Measurements from ENCODE around the gene IDH3A.

Gene IDH3A

DNA sequence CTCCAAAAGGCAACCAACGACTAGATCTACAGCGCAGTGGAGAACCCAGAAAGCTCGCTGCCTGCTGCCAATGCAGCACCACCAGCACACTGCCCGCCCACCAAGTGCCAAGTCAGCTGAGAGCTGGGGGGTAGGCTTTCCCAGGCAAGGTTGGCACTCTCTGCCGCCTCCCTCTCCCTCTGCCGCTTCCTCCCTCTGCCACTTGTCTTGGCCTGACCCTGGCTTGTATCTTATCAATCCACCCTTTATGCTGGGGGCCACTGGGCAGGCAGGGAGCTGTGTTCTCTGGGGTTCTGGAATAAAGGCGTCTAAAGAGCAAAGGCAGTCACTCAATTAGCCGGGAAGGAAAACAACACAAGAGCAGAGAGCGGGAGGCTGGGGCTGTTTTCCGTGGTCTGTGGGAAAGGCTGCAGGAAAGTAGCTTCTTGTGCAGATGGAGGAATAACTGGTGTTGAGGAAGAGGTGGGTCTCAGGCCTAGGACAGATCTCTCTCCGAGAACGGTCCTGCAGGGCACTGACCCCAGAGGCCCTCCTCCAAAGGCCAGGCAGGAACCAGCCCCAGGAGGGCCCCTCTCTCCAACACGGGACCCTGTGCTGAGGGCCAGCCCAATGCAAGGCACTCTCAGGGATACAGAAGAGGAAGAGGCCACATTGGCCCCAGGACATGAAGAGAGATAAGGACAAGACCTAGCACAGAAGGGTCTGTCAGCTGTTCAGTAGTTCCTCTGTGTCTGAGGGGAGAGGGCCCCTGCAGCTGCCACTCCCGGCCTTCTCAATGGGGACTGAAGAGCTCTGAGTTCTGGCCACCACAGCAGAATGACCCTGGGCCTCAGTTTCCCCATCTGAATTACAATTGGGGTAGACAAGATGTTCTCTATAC is 54.4 kb downstream of the IDH3A start:
- no peak for DNase-seq (ENCODE audit: low read depth in 2 of 2)

DNA sequence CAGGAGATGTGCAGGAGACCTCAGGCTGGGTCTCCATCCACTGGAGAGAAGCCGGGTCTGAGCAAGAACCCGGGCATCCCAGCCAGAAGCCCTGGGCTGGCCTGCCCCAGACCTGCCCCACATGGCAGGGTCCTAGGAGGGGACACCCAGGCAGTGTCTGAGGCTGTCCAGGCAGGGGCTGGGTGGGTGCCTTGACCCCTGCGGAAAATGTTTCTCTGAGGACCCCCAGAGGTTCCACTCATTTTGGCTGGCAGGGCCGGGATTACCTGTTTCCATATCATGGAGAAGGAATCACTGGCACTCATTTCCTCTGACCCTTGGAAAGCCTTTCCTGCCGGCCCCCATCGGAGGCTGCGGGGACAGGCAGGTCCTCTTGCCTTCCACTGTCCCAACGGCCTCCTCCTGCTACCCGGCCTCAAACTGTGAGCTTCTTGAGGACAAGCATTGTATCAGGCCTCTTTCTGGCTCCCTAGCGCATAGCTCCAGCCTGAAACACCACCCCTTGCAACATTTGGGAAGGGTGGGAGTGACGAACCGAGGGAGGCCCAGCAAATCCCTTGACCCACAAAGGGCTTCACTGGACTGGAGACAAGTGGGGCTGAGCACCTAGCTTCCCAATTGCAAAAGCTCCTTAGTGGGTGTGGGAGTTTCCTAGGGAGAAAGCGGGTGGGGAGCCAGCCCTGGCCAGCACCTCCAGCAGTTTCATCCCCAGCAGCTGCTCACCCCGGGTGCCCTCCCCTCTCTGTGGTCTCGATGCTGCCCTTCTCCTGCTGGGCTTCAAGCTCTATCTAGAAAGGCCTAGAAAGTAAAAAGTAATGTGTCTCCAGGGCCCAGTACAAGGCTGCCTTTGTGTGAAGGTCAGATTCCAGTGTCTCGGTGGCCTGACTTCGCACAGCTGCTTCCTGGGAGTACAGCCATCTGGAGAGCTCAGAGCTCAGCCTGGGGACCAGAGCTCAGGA is 55.5 kb downstream of the IDH3A start:
- no peak for DNase-seq (ENCODE audit: low read depth in 2 of 2)

GRCh38 chr15:78205337-78205736 is 56.2 kb downstream of the IDH3A start:
- DNase-seq (ENCODE audit: low read depth in 2 of 2), result no peak

DNA sequence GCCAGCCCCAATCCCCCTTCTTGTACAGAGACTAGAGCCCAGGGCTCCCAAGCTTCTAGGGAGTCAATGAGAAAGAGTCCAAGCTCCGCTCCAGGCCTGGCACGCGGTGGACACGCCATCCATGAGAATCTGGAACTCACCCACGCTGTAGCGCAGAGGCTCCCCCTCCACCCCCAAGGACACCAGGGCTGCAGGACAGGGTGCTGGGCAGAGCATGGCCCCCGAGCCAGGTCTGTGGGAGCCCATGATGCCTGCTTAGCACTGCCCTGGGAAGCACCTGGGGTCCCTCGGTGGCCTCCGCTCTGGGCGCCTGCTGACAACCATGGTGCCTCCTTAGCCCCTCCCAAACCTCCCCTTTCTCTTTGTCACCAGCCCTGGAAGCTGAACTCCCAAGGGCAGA is 56.7 kb downstream of the IDH3A start:
- DNase-seq (ENCODE audit: low read depth in 2 of 2), result no peak

DNA sequence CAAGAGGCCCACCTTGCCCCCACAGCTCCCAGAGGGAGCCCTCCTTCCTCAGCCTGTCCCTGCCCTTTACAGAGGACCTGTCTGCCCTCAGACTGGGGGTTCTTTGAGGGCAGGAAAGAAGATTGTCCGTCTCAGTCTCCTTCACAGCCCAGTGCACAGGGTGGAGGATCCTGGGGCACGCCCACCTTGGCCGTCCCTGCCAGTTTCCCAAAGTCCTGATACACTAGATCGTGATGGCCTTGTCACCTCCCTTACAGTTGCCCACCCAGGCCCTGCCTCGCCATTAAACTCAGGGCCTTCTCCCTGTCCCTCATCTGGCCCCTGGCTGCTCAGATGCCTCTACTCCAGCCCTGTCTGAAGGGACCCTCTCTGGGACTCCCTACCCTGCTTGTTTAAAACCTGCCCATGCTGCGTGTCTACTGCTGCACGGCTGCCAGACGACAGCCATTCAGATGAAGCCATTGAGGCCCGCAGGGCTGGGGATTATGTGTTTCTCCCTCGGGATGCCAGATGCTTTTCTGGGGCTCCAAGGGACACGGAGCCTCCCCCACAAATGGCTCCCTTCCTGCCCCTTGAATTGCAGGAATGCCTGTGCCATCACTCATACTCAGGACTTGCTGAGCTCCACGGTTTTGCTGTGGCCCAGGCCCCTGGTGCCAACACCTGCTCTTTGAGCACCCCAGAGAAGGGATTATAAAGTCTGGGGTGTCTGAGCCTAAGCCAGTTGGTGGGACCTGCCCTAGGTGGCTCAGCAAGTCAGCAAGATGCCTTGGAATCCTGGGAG is 57.4 kb downstream of the IDH3A start:
- peak; percentile 8 to 9 for DNase-seq (ENCODE audit: low read depth in 2 of 2)

- DNase-seq (ENCODE audit: low read depth in 2 of 2), result no peak
These were observed 57.9 kb downstream of the IDH3A start for GRCh38 chr15:78207110-78207458.

GRCh38 chr15:78207641-78208340 is 58.6 kb downstream of the IDH3A start:
- no peak for DNase-seq (ENCODE audit: low read depth in 2 of 2)

DNA sequence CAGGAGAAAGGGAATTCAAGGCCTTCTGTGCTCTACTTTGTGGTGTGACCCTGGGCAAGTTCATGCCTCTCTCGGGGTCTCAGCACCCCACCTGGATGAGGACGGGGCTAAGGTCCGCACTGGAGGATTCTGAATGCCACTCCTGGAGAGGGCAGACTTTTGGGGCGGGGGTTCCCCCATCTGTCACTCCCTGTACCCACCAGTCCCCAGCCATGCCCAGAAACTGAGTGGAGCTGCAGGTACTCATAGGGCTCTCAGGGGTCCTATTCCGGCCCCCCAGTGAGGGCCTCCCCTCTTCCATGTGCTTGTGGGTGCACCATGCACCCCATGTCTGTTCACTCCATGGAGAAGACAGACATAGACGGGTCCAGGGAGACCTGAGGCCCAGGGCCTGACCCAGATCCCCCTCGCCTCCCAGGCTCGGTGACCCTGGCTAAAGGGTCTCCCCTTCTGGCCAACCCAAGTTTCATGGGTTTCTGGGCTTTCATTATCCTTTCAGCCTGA is 59.2 kb downstream of the IDH3A start:
- no peak for DNase-seq (ENCODE audit: low read depth in 2 of 2)

DNA sequence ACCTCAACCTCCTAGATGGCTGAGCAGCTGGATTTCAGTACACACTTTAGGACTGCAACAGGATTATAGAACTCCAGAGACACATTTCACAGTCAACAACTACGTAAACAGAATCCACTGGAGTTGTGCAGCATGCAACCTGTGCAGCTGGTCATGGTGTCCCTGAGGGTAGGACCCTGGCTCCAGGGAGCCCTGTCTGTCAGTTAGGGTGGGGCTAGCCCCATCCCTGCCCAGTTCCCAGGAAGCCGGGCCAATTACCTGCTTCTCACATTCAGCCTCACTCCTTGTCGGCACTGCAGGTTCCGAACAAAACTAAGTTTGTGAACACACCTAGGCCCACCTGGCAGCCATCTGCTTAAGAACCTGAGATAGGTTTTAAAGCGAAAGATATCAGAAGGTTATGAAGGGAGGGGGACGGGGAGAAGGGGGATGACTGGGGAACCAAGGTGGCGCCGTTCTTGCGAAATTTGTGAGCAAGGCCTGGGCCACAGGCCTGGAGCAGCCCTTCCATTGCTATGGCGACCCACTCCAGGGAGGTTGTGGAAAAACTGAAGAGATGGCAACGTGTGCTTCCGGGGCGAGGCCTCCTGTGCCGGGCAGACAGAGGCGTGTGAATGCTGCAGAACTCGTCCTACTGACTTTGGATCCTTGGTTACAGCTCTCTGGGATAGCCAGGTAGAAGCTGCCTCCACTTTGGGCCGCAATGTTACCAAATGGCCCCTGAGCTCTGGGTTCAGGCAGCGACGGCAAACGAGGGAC is 59.9 kb downstream of the IDH3A start:
- DNase-seq (ENCODE audit: low read depth in 2 of 2), result no peak

DNA sequence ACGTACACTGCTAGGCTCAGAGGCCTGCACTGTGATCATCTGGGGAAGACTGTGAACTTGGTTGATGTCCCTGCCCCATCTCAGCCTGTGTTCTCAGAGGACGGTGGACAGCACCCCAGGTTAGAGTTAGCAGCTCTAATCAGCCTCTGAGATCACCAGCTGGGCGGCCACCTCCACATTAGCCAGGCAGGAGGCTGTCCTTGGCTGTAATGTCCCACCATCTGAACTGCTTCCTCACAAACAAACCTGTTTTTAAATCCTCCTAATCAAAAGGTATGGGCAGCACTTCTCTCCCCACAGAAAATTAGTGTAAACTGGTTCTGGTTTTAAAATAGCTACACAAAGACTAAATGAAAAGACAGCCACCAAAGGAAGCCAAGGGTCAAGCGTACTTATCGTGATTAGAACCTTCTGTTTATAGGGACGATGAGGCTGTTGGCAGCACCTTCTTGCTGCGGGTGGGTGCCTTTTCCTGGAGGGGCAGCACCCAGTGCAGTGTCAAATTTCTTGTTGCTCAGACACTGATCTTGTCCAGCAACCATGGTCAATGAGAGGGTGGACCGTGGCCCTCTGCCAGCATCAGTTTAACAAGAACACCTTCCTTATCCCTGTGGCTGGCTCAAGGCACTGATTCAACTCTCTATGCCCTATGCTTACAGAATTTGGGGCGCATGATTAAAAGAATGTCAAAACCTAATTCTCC is 60.6 kb downstream of the IDH3A start:
- no peak for DNase-seq (ENCODE audit: low read depth in 2 of 2)

- no peak for DNase-seq (ENCODE audit: low read depth in 2 of 2)
These were observed 61.2 kb downstream of the IDH3A start for GRCh38 chr15:78210349-78210717.

DNA sequence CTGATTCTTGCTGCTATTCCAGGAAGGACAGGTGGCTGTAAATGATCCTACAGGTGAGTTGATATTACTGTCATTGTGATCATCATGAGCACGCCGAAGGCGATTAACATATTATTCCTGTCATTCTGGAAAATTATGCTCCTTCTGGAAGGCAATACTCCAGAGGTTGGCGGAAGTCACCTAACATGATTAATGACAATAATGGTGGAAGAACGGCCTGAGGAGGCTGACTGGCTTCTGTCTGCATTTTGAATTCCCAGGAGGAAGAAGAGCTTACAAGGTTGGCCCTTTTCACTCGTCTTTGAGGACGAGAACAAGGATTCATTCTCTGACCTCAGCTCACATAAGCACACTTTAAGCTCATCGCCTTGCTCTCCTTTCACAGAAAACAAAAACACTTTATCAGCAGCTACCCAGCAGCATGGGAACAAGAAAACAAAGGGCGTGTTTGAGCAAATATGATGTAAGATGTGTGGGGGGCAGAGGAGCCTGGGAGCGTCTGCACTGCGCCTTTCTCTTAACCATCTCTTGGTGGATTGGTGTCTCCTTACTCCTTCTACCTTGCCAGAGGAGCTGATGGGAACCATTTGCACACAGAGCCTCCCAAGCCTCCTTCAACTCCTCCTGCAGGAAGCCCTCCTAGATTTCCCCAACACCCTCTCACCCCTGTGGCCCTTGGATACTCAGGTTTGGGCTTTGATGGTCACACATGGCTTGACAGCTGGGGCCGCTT is 62.2 kb downstream of the IDH3A start:
- no peak for DNase-seq (ENCODE audit: low read depth in 2 of 2)

GRCh38 chr15:78212008-78212407 is 62.8 kb downstream of the IDH3A start:
- DNase-seq (ENCODE audit: low read depth in 2 of 2), result no peak

DNA sequence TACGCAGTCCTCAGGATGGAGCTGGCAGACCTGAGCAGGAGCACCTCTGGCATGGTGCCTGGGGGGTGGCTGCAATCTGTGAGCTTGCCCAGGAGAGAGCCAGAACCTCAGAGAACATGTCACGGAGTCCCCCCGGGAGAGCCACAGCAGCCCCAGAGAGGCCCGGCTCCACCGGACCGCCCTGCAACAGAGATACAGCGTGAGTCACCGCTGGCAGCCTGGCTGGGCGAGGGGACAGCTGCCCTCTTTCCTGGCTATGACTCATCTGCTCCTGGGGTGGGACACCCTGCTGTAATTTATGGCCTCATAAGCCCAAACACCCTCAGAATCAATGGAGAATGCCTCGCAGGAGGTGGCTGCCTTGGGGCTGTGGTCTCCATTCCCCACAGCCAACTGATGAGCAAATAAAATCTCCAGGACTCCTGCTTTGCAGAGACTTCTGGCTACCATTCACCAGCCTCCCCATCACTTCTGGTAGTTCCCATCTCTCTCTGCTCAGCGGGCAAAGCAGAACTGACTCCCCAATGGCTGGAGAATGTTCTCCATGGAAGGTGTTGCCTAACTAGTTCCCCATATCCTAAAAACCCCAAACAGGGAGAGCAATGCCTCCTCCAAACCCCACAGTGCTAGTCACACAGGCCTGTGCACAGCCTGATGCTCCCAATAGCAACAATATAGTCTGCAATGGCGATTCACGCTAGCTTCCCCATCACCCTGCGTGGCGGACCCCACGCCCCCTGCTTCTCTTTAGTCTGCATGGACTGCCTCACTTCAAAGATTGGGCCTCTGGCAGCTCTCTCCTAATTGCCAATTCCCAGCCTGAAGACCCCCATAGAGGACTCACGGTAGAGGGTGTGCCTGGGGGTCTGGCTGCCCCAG is 63.6 kb downstream of the IDH3A start:
- peak; percentile 11 to 12 for DNase-seq (ENCODE audit: low read depth in 2 of 2)

DNA sequence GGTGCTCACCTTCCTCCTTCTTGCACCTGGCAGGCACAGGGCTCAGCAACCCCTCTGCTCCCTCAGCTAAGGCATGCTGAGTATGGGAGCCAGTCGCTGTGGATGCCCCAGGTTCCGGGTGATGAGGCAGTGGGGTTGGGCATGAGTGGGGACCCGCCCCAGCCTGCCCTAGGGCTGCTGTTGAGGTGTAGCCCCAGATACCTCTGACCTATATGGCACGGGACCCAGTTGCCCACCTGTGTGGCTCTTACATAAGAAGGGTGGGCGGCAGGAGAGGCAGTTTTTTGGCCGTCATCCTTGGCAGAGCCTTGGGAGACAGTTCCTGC is 64.2 kb downstream of the IDH3A start:
- DNase-seq (ENCODE audit: low read depth in 2 of 2), result no peak

- DNase-seq (ENCODE audit: low read depth in 2 of 2), result no peak
These were observed 64.8 kb downstream of the IDH3A start for GRCh38 chr15:78213956-78214355.

DNA sequence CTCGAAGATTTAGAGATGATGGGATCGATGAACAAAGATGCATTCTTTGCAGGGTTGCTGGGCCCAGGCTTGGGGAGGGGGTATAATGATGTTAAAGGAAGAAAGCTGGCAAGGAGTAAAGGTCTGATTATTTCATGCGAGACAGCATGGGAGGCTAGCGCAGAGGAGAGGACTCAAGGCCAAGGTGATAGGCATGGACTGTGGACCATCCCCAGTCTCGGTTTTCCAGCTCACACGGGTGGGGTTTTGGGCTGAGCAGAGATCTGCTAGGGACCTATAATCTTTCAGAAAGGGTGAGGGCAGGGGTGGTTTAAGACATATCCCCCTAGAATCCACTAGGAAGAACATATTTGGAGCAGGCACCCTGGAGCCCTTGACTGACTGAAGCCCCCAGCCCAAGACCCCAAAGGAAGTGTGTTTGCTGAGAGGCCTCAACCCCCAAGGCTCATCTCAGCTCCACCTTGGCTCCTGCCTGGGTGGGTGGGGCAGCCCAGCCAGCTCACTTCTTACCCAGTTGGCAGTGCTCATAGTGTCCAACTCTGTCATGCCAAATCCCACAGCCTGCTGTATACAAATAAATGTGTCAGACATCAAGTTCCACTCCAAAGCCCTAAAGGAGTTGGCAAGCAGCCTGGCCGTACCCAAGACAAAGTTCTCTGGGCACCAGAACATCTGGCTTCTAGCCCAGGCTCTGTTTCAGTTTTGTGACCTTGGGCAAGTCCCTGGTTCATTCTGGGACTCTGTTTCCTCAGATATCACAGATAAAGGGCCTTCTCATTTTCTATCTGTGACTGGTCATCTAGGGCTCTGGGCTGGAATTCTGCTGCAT is 67.3 kb downstream of the IDH3A start:
- DNase-seq (ENCODE audit: low read depth in 2 of 2), result no peak
